Hematopoietic multipotent progenitor cell (in vitro differentiated cells): ENCODE data around the gene URAD. TPM values are rescaled to one million over a fixed set of nuclear protein-coding genes. Genes with fewer than 3 reads are reported as not detected.
"Not testable (repeated sequence)": the region's sequence is repeated elsewhere in the genome, so short reads cannot be mapped to it uniquely, and the experiment has no call there.

Source experiments
- DNase-seq, 3 donors: peaks; one replicate each; pipeline ENCODE4 v3.0.0-alpha.2; 2011 to 2015; ENCODE audit warnings: low read depth in 2 of 3, low spot score in 2 of 3
- total RNA-seq: library from RNA; depleted of rRNA; stranded (reverse); fragments of >200 nt; gene quantifications from one replicate; pipeline ENCODE4 v1.2.3, GENCODE V29; 2012

The URAD gene
- total RNA-seq, 1 donor, result 0.27 TPM

DNA sequence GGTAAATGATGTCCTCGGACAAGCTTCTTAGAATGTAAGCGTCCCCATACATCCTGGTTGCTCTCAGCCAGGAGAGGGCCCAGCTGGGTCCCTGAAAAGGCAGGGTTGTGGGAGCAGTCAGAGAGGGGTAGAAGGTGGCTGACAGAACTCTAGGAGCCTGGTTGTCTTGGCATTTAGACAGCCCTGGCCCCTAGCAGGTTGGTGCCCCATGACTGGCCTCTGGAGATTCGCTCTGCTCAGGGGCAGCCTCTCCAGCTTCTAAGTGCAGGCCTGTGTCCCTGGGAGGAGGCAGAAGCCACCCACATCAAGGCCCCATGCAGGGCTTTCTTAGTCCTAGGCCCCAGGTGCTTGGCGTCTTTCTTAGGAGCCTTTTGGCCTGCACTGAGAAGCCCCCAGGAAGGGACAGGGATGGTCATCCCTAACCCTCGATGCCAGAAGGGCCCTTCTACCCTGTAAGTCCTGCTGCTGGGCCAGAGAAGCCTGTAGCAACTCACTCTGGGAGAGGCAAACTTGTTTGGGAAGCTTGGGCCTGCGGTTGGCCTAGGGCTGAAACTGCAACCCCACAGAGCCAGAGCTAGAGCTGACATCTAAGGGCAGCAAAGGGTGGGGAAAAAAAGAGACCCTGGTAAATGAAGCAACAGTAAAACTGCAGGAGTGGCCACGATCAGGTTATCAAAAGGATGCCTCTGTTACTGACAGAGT is 16.6 kb downstream of the URAD start:
- DNase-seq, result no peak

DNA sequence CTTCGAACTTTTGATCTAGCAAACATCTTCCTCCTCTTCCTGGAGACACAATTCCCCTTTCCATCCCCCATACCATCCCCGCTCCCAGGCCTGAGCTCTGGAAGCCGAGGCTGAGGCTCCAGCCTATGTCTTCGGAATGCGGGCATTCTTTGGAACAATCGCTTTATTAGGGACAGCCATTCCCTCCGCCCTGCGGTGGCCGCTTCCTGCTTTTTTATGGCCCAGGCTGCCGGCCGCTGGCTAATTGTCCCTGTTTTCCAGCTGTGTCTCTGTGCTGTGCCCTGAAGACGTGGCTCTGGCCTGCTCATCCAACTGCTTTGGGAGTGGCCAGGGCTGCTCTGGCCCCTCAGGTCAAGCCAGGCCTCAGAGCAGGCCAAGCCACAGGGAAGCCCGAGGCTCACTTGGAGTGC is 17.3 kb downstream of the URAD start:
- DNase-seq, result no peak

DNA sequence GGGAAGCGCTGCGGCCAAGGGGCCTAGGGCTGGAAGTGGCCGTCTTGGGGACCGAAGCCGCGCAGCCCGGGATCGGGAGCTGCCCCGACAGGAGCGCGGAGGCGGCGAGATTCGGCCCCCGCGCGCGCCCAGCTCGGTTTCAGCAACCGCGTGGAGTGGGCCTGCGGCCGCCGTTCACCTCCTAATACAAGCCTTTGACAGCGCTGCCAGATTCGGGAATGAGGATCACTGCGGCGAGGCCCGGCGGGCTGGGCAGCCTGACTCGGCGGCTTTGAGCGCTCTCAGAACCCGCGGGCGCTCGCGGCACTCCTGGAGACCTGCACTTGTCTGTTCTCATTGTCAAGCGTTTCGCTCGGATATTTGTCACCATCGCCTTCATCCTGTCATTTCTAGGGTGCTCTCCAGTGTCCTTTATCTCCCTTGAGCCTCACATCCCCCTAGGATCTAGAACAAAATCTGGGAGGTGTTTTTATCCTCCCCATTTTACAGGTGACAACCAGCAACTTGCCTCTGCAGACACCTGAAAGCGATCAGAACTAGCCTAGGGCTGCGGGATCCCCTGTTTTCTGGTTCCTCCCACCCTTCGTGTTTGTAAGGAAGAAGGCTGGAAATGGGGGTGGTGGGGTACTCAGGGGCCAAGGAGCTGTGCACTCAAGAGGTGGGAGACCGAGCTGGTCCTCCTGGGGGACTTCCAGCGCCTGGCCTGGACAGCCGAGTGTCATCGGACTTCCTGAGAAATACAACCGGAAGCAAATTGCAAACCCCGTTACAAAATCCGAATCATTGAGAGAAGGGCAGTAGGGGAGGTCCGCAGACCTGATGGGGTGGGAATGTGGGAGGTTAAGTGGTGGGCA is 17.9 kb downstream of the URAD start:
- DNase-seq, result no peak

DNA sequence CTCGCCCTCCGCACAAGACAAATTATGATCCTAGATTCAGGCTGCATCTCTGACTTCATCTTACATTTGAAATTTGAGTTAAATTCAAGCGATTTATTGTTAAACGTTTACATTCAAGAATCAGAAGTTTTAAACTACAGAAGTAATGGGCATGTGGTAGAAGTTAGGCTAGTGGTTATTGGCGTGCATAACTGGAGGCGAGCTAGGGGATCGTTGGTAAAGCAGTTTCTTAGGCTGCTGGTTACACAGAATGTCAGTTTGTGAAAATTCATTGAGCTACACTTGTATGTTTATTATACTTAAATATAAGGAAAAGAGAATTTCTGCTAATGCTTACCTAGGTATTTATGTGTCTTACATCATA is 18.6 kb downstream of the URAD start:
- DNase-seq, result peak in 1 of 3 donors; percentile 11

DNA sequence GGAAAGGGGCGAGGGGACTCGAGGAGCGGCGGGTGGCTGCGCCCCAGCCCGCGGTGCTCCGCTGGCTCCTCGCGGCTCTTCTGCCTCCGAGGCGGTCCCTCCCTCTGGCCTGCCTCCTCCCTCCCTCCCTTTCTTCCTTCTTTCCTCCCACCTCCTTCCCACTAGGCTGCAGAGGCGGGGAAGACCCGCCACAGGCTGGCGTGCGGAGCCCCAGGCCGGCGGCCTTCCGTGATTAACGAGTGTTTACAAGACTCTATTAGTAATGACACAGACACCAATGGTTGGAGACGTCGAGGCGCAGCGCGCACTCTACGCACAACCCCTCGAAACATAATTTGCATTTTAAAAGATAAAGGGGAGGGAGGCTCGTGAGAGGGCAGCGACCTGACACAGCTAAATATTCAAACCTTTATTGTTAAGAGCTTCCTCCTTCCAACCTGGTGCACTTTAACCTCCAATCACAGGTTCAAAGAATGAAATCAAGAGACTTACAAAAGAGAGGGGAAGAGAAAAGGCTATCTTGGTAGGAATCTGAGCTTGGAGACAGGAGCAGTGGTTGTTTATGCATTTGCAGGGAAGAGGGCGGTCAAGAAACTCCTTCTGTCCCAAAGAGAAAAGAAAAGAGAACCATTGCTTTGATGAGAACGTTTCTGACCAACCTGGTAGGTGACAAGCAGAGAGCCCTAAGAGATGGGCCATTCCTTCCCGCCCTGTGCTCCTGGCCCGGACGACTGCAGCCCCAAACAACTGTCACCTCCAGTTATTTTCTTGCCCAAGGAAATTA is 19.2 kb downstream of the URAD start, which contains the start of gene CDX2:
CDX2 (minus strand) TSS at position 234 of the 784 bp plus-strand sequence. CDS start 309 bp downstream, outside the sequence.
- DNase-seq, result peak in 1 of 3 donors; percentile 23

DNA sequence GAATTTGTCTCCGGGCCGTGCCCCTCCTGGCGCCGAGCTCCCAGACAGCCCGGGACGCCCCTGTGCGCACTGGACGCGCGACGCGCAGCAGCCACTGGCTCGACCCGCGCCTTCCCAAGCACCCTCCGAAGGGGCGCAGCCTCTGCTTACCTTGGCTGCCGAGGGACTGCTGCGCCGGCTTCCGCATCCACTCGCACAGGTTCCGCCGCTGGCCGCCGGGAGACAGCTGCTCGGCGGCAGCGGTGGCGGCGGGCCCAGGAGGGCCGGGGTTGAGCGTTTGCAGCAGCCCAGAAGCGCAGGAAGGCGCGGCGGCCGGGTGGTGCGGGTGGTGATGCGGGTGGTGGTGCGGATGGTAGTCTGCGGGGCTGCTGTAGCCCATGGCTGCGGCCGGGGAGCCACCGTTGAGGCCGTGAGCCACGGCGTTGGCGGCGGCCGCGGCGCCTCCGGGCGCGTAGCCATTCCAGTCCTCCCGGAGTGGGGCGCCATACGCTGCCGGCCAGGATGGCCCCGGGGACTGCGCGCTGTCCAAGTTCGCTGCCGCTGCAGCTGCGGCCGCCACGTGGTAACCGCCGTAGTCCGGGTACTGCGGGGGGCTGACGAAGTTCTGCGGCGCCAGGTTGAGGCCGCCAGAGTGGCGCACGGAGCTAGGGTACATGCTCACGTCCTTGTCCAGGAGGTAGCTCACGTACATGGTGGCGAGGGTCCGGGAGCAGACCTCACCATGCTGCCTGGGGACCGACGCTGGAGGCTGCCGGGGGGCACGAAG is 20.0 kb downstream of the URAD start:
- peak in 1 of 3 donors; percentile 33 for DNase-seq

DNA sequence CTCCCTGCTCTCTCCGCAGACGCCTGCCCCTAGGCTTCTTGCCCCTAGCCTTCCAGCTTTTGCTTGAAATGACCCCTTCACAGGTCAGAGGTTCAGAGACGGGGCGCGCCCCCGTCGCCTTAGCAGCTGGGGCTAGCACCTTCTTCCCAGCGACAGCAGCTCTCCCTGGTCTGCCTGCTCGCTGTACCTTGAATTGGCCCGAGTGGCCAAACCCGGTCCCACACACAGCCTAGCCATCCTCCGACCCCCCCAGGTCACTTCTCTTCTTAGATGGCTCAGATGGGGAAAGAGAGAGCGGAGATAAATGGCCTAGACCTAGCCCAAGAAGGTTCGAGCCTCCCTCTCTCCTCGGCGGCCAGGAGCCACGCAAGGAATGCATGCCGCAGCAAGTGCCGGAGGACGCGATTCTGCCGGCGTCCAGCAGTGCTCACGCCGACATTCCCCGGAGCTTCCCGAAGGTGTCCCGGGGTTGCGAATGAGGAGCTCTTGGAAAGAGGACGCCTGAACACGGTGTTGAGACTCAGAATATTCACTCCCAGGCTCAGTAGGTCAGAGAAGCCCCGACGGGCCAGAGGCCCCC is 20.7 kb downstream of the URAD start:
- no peak for DNase-seq

DNA sequence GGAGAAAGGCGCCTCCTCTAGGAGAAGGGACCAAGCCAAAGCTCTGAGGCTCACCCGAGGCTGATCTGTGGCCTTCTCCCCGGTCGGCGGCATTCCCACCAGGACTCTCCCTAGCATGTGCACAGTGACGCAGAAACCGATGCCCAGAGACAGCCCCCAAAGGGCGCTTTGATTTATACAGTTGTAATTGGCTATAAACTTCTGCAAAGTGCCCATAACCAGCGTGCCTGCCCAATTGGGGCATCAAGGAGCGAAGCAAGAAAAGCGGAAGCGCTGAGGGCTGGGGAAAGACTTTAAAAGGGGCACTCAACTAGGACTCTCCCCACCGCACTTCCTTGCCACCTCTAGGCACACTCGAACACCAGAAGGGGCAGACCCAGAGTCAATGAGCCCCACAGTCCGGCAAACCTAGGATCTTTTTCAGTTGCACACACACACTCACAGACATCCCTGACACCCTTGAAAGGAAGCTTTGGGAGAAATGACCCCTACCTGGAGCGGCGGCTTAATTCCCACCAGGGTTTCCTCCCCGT is 21.2 kb downstream of the URAD start:
- peak in 2 of 3 donors; percentile 50 to 77 for DNase-seq

DNA sequence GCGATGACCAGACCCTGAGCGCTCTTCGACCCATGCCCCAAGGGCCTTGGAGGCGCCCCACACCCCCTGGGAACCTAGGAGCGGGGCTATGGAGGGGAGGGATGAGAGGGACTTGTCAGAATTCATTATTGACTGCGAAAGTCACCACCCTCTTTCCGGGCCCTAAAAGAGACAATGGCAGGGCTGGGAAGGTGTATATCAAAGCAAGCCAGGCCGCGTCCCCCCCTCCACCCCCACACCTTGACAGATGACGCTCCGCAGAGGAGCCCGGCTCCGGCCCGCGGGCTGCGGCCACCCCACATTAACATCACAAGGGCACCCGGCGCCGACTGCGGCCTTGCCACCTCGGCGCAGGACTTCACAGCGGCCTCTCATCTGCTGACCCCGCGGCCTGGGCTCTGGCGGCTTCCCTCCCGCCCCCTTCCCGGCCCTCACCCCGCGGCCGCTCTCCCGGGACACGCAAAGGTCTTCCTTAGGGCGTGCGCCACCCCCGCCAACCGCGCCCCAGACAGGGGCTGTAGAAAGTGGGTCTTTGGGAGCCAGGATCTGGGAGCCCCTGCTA is 21.8 kb downstream of the URAD start:
- no peak for DNase-seq

DNA sequence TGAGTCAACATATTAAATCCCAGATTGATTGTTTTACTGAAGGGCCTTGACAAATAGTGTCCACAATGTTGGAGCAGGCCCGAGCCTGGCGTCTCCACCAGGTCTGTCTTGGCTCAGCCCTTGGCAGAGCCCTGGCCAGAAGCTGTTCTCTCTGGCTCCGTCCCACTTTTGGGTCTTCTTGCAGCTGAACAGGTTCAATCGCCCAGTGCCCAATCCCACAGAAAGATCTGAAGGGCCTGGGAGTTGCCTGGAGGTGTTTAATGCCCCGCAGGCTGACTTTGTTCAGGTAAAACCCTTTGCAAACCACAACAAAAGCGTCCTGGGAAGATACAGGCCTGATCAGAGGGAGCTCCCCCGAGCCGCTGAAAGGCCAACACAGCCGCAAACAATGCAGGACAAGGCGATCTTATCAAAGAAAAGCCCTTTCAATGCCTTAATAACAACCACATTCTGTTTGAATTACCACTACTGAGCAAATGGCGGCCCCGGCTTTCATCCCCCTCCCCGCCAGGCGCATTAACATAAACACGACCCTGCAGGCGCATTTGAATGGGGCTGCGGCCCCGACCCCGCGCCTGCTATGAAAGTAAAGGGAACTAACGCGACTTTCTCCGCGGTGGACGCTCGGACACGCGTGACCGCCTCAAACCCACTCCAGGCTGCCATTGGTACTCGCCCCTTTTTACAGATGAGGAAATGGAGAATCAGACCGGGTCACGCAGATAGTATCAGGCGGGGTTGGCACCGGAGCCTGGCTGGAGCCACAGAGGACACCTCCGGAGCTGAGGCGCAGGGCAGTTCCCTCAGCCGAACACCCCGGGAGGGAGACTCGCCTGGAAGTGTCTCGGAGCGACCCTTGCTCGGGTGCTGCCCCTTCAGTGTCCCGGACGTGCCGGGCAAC is 22.5 kb downstream of the URAD start:
- DNase-seq, result no peak

DNA sequence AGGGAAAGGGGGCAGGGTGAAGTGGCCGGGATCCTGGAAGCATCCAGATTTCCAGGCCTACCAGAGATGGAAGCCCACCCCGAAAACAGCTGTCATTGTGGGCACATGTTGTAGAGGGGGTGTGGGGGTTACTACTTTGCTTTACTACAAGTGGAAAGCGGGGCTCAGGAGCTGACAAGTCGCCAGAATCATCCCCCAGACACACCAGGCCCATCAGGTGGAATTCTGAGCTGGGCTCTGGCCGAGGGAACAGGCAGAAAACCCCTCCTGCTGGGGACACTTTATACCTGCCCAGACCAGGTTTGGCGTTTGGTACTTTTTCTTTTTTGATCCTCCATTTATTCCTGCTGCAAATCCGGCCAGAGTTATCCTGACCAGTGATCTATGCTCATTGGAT is 23.2 kb downstream of the URAD start:
- DNase-seq, result no peak

DNA sequence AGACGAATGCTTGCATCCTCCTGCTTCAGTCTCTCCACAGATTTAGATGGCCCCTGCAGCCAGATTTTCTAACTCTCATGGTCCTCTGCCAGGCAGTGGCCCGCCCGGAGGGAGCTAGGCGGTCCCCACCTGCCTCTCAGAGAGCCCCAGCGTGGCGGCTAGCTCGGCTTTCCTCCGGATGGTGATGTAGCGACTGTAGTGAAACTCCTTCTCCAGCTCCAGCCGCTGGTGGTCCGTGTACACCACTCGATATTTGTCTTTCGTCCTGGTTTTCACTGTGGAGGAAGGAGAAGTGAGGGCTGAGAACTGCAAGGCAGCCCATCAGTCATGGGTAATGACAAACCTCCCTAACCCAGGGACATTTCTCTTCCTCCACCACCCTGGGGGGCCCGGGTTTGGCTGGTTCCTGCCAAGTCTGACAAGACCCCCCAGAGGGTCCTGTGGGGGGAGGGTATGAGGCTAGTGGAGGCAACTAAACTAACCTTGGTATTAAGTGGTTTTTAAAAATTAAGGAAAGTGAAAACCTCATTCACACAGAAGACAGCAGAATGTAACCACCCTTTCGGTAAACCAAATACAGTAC is 23.7 kb downstream of the URAD start:
- DNase-seq, result no peak

DNA sequence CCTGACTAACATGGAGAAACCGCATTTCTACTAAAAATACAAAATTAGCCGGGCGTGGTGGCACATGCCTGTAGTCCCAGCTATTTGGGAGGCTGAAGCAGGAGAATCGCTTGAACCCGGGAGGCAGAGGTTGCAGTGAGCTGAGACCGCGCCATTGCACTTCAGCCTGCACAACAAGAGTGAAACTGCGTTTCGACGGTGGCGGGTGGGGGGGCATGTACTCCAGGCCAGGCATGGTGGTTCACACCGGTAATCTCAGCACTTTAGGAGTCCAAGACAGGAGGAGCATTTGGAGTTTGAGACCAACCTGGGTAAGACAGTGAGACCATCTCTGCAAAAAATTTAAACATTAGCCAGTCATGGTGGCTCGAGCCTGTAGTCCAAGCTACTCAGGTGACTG is 24.3 kb downstream of the URAD start:
- not testable (repeated sequence) for DNase-seq

DNA sequence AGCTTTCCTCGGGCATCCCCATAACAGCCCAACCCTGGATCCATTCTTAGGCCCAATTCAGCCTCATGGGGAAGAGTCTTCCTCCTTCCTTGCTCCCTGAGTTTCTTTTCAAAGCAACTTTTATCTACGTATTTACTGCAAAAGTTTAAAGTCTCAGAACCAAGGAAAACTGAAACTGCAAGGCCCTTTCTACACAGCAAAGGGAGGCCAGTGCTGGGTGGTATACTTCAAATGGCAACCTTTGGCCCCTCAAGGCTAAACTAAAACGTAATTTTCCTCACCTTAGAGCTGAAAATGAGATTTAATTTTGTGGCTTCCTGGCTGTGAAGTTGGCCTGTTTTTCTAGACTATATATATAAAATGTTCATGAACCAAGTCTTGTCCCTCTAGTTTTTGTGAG is 25.0 kb downstream of the URAD start:
- no peak for DNase-seq

DNA sequence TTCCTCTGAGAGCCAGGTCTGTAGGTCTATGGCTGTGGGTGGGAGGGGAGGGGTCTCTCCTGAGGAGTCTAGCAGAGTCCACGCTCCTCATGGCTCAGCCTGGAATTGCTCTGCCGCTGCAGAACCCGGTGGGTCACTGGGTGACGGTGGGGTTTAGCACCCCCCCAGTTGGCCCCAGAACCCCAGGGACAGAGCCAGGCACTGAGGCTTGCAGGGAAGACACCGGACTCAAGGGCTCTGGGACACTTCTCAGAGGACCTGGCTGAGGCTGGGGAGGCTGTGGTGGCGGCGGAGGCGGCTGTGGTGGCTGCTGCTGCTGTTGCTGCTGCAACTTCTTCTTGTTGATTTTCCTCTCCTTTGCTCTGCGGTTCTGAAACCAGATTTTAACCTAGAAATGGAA is 25.5 kb downstream of the URAD start:
- DNase-seq, result no peak

DNA sequence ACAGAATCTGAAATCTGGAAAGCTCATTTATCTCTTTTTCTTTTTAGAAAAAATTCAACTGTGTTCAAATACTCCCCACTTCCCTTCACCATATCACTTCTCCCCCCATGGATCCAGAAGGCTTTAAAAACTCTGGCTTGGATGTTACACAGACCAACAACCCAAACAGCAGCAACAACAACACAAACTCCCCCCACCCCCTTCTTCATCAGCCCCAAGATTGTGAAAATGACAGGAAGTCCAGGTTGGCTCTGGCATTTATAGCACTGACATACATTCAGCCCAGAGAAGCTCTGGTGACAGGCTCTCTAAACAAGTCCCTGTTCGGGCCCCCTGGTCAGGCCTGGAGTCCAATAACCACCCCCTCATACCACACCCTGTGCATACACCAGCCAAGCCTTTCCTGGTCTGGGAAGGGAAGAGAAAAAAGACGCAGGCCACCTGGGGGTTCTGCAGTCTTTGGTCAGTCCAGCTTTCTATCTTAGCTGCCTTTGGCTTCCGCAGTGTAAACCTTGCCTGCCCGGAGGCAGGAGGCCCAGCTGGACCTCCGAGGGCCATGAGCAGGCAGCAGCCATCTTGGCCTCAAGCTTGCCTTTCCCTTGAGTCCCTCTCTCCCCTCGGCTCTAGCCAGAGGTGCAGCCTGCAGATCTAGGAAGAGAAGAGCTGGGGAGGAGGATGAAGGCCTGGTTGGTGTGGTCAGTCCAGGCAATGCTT is 26.2 kb downstream of the URAD start:
- no peak for DNase-seq

DNA sequence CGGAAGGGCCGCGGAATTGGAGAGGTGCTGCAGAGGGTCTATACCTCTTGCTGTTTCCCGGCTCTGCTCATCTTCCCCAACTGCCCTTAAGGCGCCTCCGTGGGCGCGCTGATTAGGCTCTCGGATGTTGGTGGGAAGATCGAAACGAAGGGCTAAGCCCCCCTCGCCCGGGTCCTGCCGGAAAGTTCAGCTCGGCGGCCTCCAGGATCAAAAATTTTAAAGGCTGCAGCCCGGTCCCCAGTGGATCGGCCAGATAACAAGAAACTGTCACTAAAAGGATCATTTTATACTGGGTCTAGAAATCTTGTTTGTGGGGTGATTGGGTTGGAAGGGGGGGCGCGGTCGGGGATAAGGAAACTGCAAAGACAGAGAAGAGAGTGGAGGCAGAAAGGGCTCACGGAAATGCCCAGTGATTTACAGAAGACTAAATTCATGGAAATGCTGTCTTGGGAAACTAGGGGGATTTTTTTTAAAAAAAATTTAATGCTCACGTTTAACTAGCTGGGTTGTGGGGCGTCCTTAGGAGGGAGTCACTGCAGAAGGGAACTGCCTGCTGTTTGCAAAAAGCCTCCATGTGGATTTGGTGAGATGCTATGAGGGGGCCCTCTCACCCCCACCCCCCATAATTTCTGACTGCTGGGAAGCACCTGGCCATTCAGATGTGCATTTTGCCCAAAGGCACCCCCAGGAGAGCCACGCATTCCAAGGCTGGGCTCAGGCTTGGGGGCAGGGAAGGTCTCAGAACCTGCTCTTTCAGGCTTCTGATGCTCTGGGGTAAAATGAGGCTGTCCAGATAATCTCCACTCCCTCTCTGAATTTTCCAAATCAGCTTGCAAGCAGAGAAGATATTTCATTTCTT is 27.0 kb downstream of the URAD start:
- DNase-seq, result no peak
